ENCODE measurements around the gene TLDC2. TPM values are rescaled to one million over a fixed set of nuclear protein-coding genes. Genes with fewer than 3 reads are reported as not detected.
A peak's percentile ranks its signal among the peaks of the same experiment; 100 is the strongest.
"Not testable (repeated sequence)": the region's sequence is repeated elsewhere in the genome, so short reads cannot be mapped to it uniquely, and the experiment has no call there.

TLDC2 gene
- total RNA-seq, 3 donors from 2014 or later: not detected

- peaks cover 38% of the 10 kb centered on the region for H3K36me3 Mint-ChIP-seq (ENCODE audit: insufficient read depth)
- DNase-seq (no peak), ATAC-seq (no peak)
- H3K4me1 Mint-ChIP-seq (ENCODE audit: low read depth): peaks cover 64% of the 10 kb centered on the region
- no peaks in the 10 kb centered on the region for H3K9me3 Mint-ChIP-seq
- no peak overlapping the region for H3K4me3 Mint-ChIP-seq
- H3K27me3 Mint-ChIP-seq (ENCODE audit: low read depth): no peaks in the 10 kb centered on the region
These were observed 51.8 kb downstream of the TLDC2 start for GRCh38 chr20:36927704-36928103.

GRCh38 chr20:36929290-36929689, 53.4 kb downstream of the TLDC2 start:
- no peak overlapping the region for H3K4me3 Mint-ChIP-seq
- H3K4me1 Mint-ChIP-seq (ENCODE audit: low read depth): peaks cover 65% of the 10 kb centered on the region
- ATAC-seq (no peak), DNase-seq (no peak)
- H3K9me3 Mint-ChIP-seq: no peaks in the 10 kb centered on the region
- H3K27me3 Mint-ChIP-seq (ENCODE audit: low read depth): no peaks in the 10 kb centered on the region
- peaks cover 40% of the 10 kb centered on the region for H3K36me3 Mint-ChIP-seq (ENCODE audit: insufficient read depth)

- DNase-seq: no peak
- Mint-ChIP-seq H3K36me3 (ENCODE audit: insufficient read depth) (peaks cover 38% of the 10 kb centered on the region), H3K27me3 (ENCODE audit: low read depth) (no peaks in the 10 kb centered on the region), H3K9me3 (no peaks in the 10 kb centered on the region), H3K4me1 (ENCODE audit: low read depth) (peaks cover 63% of the 10 kb centered on the region), H3K4me3 (no peak overlapping the region)
- no peak for ATAC-seq
These were observed 53.8 kb downstream of the TLDC2 start for GRCh38 chr20:36929691-36930090.

- Mint-ChIP-seq H3K36me3 (ENCODE audit: insufficient read depth) (peaks cover 31% of the 10 kb centered on the region), H3K4me1 (ENCODE audit: low read depth) (peaks cover 61% of the 10 kb centered on the region)
- not testable (repeated sequence) for DNase-seq; H3K9me3 Mint-ChIP-seq; H3K4me3 Mint-ChIP-seq; H3K27me3 Mint-ChIP-seq (ENCODE audit: low read depth); ATAC-seq
These were observed 56.1 kb downstream of the TLDC2 start for GRCh38 chr20:36932067-36932466.

- Mint-ChIP-seq H3K9me3 (no peaks in the 10 kb centered on the region), H3K4me1 (ENCODE audit: low read depth) (peaks cover 67% of the 10 kb centered on the region), H3K36me3 (ENCODE audit: insufficient read depth) (peaks cover 35% of the 10 kb centered on the region), H3K27me3 (ENCODE audit: low read depth) (no peaks in the 10 kb centered on the region), H3K4me3 (no peak overlapping the region)
- DNase-seq (no peak), ATAC-seq (no peak)
These were observed 56.8 kb downstream of the TLDC2 start for GRCh38 chr20:36932476-36933426.

GRCh38 chr20:36933571-36933970, 57.6 kb downstream of the TLDC2 start:
- H3K9me3 Mint-ChIP-seq; H3K27me3 Mint-ChIP-seq (ENCODE audit: low read depth); DNase-seq; ATAC-seq; H3K4me3 Mint-ChIP-seq: not testable (repeated sequence)
- Mint-ChIP-seq H3K36me3 (ENCODE audit: insufficient read depth) (peaks cover 33% of the 10 kb centered on the region), H3K4me1 (ENCODE audit: low read depth) (peaks cover 68% of the 10 kb centered on the region)

GRCh38 chr20:36936341-36936740, 60.4 kb downstream of the TLDC2 start:
- DNase-seq: no peak
- Mint-ChIP-seq H3K27me3 (ENCODE audit: low read depth) (no peaks in the 10 kb centered on the region), H3K36me3 (ENCODE audit: insufficient read depth) (peaks cover 28% of the 10 kb centered on the region), H3K4me3 (no peak overlapping the region), H3K4me1 (ENCODE audit: low read depth) (peaks cover 62% of the 10 kb centered on the region), H3K9me3 (no peaks in the 10 kb centered on the region)
- no peak for ATAC-seq

GRCh38 chr20:36936761-36937401, 60.9 kb downstream of the TLDC2 start:
- DNase-seq; ATAC-seq; H3K27me3 Mint-ChIP-seq (ENCODE audit: low read depth); H3K9me3 Mint-ChIP-seq; H3K4me3 Mint-ChIP-seq: not testable (repeated sequence)
- H3K4me1 Mint-ChIP-seq (ENCODE audit: low read depth): peaks cover 63% of the 10 kb centered on the region
- H3K36me3 Mint-ChIP-seq (ENCODE audit: insufficient read depth): peaks cover 28% of the 10 kb centered on the region

- ATAC-seq (no peak), DNase-seq (no peak)
- Mint-ChIP-seq H3K4me1 (ENCODE audit: low read depth) (peaks cover 64% of the 10 kb centered on the region), H3K27me3 (ENCODE audit: low read depth) (no peaks in the 10 kb centered on the region), H3K4me3 (no peak overlapping the region), H3K9me3 (no peaks in the 10 kb centered on the region), H3K36me3 (ENCODE audit: insufficient read depth) (peaks cover 28% of the 10 kb centered on the region)
These were observed 61.4 kb downstream of the TLDC2 start for GRCh38 chr20:36937402-36937770.

- peaks cover 33% of the 10 kb centered on the region for H3K36me3 Mint-ChIP-seq (ENCODE audit: insufficient read depth)
- H3K27me3 Mint-ChIP-seq (ENCODE audit: low read depth): no peaks in the 10 kb centered on the region
- DNase-seq (no peak), ATAC-seq (peak; percentile 83 to 88)
- peak overlapping the region; percentile 62 for H3K4me3 Mint-ChIP-seq
- H3K4me1 Mint-ChIP-seq (ENCODE audit: low read depth): peaks cover 76% of the 10 kb centered on the region
- no peaks in the 10 kb centered on the region for H3K9me3 Mint-ChIP-seq
These were observed 65.5 kb downstream of the TLDC2 start for GRCh38 chr20:36941401-36941835.

Other genes starting within 250 kb of the TLDC2 start
- 10 to 100 TPM; 50.3 to 77.0 (median 57.8) TPM for gene SLA2, start 229.9 kb upstream of the TLDC2 start, total RNA-seq
- gene NDRG3, start 130.0 kb upstream of the TLDC2 start, total RNA-seq: 10 to 100 TPM; 10.4 to 11.8 (median 11.4) TPM
- gene DSN1, start 102.4 kb upstream of the TLDC2 start, total RNA-seq: 10 to 100 TPM; 11.6 to 13.7 (median 13.1) TPM
- 10 to 100 TPM; 30.8 to 36.1 (median 32.3) TPM for gene SAMHD1, start 75.6 kb downstream of the TLDC2 start, total RNA-seq
- 10 to 100 TPM; 53.9 to 57.2 (median 54.2) TPM for gene RBL1, start 219.9 kb downstream of the TLDC2 start, total RNA-seq

Data from activated T-cell treated with anti-CD3 and anti-CD28 coated beads, Interleukin-2, amount 50 U/mL, for 4 hours (primary cell).